AG08395 (cell line): Measurements from ENCODE around the gene CPT1A.
"Not testable (repeated sequence)": the region's sequence is repeated elsewhere in the genome, so short reads cannot be mapped to it uniquely, and the experiment has no call there.

ENCODE experiments used
- DNase-seq: peaks from one replicate; pipeline ENCODE4 v3.0.0; 2012; ENCODE audit warnings: mixed read lengths, low spot score

The CPT1A gene

DNA sequence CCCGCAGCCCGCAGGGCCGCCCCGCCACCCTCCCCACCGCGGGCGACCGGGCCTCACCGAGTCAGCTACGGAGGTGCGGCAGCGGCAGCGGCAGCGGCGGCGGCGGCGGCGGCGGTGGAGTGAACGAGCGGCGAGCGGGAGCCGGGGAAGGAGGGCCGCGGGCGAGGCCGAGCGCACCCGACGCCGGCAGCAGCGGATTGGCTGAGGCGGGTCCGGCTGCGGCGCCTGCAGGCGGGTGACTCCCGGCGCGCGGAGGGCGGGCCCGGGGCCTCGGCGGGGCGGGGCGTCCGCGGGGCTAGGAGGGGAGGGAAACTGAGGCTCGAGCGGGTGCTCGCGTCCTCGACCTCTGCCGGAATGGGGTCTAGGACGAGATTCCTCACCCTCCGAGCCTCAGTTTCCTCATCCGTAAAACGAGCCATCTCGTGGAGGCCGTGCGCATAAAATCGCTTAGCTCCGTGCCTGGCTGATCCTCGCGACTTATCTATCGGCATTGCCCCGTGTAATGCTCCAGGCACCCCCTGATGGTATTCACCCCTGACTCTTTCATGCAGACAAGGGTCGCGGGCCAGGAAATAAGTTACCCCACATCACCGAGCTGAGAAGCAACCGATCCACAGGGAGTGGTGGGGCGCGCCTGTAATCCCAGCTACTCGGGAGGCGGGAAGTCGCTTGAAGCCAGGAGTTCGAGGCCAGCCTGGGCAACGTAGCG lies at the start of gene CPT1A:
TSS of gene CPT1A (minus strand) at position 199 of the 709 bp plus-strand sequence. CDS start 26,442 bp downstream, outside the sequence.
- DNase-seq = peak; percentile 88

DNA sequence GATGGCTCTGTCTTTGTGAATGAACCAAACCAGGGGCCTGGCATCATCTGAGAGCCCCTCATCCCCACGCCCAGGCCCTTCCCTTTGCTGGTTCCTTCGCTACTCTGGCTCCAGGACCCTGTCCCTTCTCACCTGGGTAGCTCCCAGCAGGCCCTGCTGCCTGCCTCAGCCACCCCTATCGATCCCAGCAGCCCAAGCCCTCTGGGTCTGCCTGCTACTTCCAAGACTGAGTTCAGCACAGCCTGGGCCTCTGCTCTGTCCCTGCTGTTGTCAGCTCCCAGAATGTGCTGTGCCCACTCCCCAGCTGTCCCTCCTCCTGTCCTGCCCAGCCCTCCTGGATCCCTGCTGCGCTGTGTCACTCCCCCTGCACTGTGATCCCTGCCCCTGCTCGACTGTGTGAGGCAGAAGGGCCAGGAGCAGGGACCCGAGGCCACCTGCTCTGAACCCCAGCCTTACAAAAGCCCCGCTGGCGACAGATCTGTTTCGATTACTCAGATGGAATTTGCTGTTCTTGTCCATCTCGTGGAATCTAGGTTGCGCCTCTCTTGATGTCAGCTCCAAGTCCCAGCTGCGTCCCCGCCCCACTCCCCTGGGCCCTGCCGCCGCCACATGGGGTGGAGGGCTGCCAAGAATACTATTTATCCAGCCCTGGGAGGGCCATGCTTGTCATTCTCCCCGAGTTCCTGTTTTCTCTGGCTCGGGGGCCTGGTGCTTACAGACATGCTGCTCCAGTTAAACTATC lies 48.9 kb upstream of the CPT1A start:
- DNase-seq = peak; percentile 95

DNA sequence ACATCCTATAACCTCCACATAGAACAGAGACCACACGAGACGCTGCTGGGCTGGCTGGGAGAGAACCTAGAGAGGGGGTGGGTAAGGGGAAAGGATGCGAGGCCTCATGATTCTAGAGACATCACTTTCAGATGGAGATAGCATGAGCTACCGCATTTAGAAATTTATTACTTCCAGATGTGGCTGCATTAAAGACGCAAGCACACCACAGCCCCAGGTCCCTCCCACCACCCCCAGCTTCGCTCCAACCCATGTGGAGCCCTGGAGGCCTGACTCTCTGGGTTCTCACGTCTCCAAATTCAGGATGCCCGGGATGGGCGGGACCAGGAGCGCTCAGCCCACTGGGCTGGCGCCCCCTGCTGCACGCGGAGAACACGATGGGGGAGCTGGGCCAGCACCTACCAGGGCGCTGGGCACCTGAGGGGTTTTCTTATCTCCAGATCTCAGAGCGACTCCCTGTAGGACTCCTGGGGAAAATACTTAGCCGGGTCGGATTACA lies 48.3 kb upstream of the CPT1A start:
- DNase-seq = peak; percentile 93

DNA sequence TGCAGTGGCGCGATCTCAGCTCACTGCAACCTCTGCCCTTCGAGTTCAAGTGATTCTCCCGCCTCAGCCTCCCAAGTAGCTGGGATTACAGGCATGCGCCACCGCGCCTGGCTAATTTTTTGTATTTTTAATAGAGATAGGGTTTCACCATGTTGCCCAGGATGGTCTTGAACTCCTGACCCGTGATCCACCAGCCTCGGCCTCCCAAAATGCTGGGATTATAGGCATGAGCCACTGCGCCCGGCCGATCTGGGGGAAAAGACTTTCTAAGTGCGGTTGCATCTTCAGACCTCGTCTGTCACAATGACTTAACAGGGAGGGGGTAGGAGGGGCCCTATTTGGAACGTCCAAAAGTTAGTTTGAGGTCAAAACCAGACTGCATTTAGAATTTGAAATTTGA lies 43.1 kb upstream of the CPT1A start:
- not testable (repeated sequence) for DNase-seq

DNA sequence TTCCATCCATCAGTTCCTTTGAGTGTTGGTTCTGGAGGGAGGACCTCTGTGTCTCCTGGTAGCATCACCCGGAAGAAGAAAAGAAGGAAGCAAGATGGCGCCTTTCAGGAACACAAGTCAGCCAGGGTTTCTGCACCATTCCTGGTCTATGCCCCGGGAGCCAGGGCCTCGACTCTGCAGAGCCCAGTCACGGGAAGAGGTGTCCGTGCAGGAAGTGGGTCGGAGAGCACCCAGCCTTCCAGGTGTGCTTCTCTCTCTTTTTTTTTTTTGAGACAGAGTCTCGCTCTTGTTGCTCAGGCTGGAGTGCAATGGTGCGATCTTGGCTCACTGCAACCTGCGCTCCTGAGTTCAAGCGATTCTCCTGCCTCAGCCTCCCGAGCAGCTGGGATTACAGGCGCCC lies 40.7 kb upstream of the CPT1A start:
- DNase-seq = no peak

DNA sequence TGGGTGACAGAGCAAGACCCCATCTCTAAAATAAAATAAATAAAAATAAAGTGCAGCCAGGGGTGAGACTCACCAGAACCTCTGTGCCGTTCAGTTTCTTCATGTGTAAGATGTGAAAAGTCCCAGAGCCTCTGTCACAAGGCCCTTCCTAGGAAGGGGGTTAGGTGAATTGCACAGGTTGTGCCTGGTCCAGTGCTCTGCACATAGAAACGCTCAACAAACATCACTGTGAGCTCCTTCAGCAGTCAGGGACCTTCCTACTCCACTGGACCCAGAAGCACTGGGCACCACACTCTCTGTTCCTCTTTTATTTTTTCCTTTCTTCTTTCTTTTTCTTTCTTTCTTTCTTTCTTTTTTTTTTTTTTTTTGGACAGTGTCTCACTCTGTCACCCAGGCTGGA lies 39.6 kb upstream of the CPT1A start:
- no peak for DNase-seq

DNA sequence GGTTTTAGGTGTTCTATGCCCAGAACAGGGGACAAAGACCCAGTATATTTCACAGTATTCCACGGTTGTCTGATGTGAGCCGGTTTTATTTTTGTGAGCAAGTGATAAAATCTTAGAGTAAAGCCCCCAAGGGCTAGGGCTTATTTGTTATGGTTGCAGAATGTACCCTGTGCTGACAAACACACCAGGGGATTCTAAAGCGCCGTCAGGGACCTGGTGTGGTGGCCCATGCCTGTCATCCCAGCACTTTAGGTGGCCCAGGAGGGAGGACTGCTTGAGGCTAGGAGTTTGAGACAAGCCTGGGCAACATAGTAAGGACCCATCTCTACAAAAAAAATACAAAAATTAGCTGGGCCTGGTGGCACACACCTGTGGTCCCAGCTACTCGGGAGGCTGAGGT lies 39.1 kb upstream of the CPT1A start:
- DNase-seq = no peak

DNA sequence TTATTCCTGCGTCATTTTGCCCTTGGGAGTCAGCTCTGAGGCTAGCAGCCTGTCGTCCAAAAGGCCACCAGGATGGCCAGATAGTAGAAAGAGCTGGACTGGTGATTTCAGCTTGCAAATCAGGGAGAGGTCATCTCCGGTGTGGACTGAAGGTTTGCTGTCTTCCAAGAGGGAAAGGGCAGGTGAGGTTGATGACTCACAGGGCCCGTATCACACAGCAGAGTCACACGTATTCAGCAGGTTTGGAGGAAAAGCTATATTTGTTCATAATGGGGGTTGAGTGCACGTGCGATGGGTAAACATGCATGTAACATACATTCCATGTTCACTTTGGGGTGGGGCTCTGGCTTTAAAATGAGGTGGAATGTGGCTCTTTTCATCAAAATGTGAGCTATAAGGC lies 36.3 kb upstream of the CPT1A start:
- no peak for DNase-seq

DNA sequence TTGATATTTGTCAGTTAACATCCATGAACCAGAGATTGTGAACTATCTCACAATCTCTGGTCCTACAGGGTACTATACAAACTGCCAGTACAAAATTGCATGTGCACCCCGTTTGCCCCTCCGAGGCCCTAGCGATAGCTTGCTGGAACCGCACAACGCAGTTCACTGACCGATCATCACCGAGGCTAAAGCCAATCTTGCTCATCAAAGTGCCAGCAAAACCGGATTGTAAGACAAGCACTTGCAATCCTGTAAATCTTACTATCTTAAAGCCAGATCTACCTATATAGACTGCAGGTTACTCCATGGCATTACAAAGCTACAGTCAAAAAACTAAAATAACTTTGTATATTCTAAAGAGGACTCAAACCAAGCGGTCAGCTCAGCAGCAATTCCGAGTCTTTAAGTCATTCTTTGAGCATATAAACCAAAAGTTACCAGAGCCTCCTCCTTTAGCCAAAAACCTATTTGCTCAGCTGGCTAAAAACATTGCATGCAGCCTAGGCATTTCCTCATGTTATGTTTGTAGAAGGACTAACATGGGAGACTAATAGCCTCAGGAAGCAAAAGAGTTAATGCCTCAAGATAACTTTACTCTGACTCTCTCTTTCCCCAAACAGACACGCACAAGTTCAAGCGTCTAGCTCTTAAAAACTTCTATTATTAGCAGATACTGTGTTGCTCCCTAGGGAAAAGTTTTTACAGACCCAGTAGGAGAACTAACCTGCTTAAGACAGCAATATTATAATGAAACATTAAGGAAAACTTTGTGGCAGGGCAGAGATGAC lies 30.7 kb upstream of the CPT1A start:
- DNase-seq = no peak

DNA sequence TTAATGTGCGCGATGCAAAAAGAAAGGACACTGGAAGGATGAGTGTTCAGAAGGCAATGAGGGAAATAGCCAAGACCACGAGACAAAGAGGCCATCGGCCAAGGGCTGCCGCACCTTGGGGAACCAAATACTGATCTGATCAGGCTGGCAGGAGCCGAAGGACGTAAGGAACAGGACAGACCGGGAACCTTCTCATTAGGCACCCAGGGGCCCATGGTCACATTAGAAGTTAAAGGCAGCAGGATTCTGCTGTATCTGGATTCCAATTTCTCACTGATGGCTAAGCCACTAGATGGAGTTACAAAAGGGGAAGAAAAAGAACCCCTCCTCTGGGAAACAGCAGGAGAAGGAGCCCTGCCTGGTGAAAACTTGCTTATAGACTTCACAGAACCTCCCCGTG lies 28.8 kb upstream of the CPT1A start:
- DNase-seq = no peak

DNA sequence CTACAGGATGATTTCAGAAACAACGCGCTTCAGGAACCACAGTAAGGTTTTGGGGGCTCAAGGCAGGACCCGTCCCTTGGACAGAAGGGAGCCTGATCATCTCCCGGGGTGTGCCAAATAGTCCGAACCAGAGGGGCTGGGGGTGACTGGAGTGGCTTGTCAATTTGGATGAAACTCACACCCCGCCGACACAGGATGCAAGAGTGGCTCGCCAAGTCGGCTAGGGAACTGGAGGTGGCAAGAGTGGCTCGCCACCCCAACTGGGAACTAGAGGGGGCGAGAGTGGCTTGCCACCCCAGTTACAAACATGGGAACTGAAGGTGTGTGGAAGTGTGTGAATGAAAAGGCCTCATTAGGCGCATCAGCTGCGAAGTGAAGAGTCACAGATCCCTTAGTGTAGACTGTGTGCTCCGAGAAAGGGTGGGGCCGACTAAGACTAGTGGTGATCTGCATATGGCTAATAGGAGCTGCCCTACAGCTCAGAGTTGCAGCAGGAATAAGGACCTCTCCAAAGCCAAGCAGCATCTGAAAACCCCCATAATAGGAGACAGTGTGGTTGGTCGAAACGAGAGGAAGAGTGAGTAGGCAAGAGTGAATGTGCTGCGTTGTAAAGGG lies 26.6 kb upstream of the CPT1A start:
- DNase-seq = no peak

DNA sequence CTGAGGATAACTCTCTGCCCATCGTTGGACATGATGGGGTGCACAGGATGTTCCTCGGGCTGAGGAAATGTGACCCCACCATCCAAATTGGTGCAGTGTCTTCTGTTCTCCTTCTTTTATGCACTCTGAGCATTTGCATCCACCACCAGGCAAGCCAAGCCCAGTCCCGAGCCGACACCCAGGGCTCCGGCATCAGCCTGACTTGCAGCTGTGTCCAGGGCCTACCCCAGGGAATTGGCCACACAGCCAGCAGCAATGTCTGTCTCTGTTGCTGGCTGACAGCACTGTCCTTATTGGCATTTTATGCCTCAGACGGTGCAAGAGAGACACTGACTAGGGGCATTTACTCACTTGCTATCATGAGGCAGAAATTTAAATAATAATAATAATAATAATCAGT lies 25.4 kb upstream of the CPT1A start:
- DNase-seq = no peak

DNA sequence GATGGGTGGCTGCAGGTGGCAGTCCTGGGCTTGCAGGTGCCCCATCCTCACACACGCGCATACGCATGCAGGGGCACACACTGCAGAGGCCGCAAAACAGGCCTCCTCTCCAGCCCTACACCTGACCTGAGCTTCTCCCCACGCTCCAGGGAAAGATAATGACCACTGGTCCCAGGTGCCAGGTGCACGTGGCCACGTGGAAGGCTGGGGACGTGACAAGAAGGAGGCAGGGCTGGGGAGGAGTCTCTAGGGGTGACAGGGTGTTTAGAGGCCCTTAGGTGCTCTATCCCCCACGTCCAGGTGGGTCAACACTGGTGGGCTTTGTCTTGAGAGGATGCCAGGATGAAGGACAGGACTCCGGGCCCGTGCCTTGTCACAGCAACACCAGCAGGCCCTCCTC lies 23.5 kb upstream of the CPT1A start:
- no peak for DNase-seq

DNA sequence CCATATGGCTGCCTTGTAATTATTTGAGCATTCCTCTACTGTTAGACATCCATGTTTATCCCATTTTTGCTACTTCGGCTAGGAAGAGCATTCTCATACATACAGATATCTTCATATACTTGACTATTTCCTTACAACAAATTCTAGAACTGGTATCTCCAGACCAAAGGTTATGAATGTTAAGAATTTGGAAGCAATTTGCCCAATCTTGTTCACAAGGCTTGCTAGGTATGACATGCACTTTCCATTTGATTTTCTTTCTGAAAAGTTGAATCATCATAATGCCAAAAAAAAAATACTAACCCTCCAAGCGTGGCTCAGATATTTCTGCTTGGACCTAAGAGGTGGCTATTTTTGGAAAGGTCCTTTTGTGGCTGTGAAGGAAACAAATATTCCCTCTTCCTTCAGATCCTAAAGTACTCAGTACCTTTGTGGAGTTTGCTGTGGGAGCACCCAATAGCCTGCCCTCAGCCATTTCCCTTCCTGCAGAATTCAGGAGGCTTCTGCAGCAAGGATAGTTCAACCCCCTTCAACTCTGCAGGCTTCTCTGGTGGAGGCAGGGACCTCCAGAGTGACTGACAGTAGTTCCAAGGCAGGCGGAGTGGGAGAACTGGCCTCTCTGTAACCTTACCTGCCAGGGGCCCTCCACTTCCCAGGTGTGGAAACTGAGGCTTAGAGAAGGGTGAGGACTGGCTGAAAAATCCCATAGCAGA lies 22.0 kb upstream of the CPT1A start:
- DNase-seq = no peak

DNA sequence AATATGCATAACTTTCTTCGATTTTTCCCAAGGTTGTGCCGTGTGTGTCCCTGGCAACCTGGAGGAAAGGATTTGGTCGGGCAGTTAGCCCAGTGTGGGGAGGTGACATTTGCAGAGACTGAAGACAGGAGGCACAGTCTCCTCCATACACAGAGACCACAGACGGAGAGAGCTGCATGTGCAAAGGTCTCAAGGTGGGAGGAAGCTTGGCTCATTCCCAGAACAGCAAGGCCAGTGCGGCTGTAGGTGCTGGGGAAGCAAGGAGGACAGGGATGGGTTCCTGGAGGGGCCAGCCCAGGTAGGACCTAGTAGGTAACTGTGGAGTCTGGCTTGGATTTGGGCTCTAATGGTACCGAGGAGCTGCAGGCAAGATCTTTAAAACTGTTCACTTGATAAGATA lies 20.7 kb upstream of the CPT1A start:
- no peak for DNase-seq

DNA sequence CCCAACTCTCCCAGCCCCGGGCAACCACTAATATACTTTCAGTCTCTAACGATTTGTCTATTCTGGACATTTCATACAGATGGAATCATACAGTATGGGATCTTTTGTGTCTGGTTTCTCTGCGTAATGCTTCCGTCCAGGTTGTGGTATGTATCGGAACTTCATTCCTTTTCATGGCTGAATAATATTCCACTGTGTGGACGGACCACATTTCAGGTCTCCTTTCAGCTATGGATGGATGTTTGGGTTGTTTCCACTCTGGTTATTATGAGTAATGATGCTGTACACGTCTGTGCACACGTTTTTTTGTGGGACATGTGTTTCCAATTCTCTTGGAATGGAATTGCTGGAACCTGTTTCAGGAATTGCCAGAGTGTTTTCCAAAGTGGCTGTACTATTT lies 17.4 kb upstream of the CPT1A start:
- DNase-seq = no peak

DNA sequence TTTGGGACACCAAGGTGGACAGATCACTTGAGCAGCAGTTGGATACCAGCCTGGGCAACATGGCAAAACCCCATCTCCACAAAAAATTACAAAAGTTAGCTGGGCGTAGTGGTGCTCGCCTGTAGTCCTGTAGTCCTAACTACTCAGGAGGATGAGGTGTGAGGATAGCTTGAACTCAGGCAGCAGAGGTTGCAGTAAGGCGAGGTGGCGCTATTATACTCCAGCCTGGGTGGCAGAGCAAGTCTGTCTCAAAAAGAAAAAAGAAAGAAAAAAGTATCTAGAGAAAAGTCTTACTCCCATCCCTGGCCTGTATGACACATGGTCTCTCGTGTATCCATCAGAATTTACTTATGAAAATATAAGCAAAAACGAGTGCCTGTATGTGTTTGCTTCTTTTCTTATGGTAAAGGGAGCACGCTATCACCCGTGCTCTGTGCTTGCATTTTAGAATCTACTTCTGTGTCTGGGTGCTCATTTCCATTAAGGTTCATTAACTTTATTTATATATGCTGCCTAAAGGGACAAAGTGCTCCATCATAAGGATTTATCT lies 15.4 kb upstream of the CPT1A start:
- DNase-seq = no peak

DNA sequence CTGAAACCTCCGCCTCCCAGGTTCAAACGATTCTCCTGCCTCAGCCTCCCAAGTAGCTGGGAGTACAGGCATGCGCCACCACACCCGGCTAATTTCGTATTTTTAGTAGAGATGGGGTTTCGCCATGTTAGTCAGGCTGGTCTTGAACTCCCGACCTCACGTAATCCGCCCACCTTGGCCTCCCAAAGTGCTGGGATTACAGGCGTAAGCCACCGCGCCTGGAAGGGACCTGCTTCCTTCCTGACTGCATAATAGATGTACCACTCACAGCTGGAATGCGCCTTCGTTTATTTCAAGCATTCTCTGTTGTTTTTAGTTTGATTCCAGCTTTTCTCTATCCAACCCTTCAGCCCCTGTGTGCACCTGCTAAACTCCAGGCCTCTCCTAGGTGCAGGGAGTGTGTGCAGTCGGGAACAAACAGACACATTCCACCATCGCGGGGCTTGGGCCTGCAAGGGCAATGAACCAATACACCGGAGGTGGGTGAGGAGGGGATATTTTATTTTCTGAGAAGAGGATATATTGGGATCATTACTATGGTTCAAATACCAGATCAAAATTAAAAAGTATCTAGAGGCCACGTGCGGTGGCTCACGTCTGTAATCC lies 14.8 kb upstream of the CPT1A start:
- not testable (repeated sequence) for DNase-seq

DNA sequence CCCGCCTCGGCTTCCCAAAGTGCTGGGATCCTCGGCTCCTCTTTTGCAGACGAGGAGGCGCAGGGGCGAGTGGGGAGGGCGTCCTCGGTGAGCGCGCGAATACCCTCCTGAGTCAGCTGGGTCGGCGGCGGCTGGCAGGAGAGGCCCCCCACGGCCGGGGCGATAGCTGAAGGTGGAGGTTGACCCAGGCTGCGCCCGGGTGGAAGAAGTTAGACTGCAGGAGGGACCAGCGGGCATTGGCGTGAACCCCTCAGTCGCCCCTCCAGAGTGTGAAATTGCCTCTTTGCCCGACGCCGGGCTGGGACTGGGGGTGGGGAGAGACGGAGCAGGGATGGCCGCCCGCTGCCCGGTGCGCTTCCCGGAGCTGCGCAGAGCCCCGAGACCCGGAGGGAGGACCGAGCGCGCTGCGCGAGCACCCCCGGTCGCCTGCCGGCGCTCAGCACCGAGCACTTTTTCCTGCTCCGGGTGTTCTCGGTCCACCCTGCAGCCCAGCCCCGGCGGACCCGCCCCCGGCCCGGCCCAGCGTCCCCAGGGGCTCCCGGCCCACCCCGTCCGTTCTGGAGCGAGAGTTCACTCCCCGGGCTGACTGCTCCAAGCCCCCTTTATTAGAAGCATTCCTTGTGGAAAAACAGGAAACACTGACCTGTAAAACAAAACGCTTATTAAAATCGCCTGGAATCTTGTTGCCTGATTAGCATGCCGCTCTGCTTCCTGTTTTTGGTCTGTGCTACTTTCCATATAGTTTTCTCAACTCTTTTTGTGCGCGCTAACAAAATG lies 13.7 kb upstream of the CPT1A start:
- peak; percentile 50 for DNase-seq
